ENCODE measurements around the gene S1PR1. TPM values are rescaled to one million over a fixed set of nuclear protein-coding genes. Genes with fewer than 3 reads are reported as not detected.

Gene S1PR1
- total RNA-seq, 1 donor from 2014 or later: 85.2 TPM

- Mint-ChIP-seq H3K27me3 (no peaks in the 10 kb centered on the region), H3K4me3 (no peak overlapping the region), H3K27ac (peak overlapping the region; percentile 21), H3K4me1 (peaks cover 19% of the 10 kb centered on the region), H3K9me3 (no peaks in the 10 kb centered on the region), H3K36me3 (ENCODE audit: low read depth) (no peaks in the 10 kb centered on the region)
- TF ChIP-seq, protein P1, sequence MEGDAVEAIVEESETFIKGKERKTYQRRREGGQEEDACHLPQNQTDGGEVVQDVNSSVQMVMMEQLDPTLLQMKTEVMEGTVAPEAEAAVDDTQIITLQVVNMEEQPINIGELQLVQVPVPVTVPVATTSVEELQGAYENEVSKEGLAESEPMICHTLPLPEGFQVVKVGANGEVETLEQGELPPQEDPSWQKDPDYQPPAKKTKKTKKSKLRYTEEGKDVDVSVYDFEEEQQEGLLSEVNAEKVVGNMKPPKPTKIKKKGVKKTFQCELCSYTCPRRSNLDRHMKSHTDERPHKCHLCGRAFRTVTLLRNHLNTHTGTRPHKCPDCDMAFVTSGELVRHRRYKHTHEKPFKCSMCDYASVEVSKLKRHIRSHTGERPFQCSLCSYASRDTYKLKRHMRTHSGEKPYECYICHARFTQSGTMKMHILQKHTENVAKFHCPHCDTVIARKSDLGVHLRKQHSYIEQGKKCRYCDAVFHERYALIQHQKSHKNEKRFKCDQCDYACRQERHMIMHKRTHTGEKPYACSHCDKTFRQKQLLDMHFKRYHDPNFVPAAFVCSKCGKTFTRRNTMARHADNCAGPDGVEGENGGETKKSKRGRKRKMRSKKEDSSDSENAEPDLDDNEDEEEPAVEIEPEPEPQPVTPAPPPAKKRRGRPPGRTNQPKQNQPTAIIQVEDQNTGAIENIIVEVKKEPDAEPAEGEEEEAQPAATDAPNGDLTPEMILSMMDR (IDR thresholded peaks at IDR 0.05): no peak
- ChIA-PET CTCF (interaction anchor here (0.8 kb wide), 1 partner anchor 98 kb away, joined by 3 read pairs; no protein-coding TSS in a partner anchor), POLR2A (interaction anchor here (0.8 to 1.5 kb wide), 2 partner anchors 44 to 47 kb away, joined by 4 read pairs; no protein-coding TSS in a partner anchor)
- intact Hi-C loops (cut with micrococcal nuclease): no loop called here
- ATAC-seq (ENCODE audit: low read depth) (peak; percentile 42), DNase-seq (no peak)
Observed at GRCh38 chr1:101191049-101191448, 45.8 kb upstream of the S1PR1 start.

- POLR2A ChIA-PET: interaction anchor here (0.6 kb wide), 2 partner anchors 54 to 104 kb away, joined by 3 read pairs; no protein-coding TSS in a partner anchor
Observed at GRCh38 chr1:101193733-101194169, 43.1 kb upstream of the S1PR1 start.

GRCh38 chr1:101194746-101195145, 42.1 kb upstream of the S1PR1 start:
- intact Hi-C loops (cut with micrococcal nuclease): loop anchor here (5.0 kb wide), 1 partner anchor 57 kb away; no protein-coding TSS in a partner anchor
- no peak overlapping the region for H3K4me3 Mint-ChIP-seq
- ATAC-seq (ENCODE audit: low read depth): no peak
- POLR2A ChIA-PET: interaction anchor here (0.6 to 1.5 kb wide), 2 partner anchors 17 to 41 kb away, joined by 3 read pairs; no protein-coding TSS in a partner anchor
- H3K27me3 Mint-ChIP-seq: no peaks in the 10 kb centered on the region
- CTCF ChIA-PET: interaction anchor here (1.1 kb wide), 1 partner anchor 16 kb away, joined by 4 read pairs; no protein-coding TSS in a partner anchor
- H3K4me1 Mint-ChIP-seq: peaks cover 28% of the 10 kb centered on the region
- no peak overlapping the region for H3K27ac Mint-ChIP-seq
- no peak for DNase-seq
- no peaks in the 10 kb centered on the region for H3K9me3 Mint-ChIP-seq
- TF ChIP-seq, protein P1 (IDR thresholded peaks at IDR 0.05): no peak
- H3K36me3 Mint-ChIP-seq (ENCODE audit: low read depth): no peaks in the 10 kb centered on the region

More at GRCh38 chr1:101193733-101194169, 43.1 kb upstream of the S1PR1 start:
- Mint-ChIP-seq H3K36me3 (ENCODE audit: low read depth) (no peaks in the 10 kb centered on the region), H3K4me1 (peaks cover 21% of the 10 kb centered on the region), H3K27me3 (no peaks in the 10 kb centered on the region), H3K9me3 (no peaks in the 10 kb centered on the region), H3K27ac (no peak overlapping the region), H3K4me3 (no peak overlapping the region)
- TF ChIP-seq, protein P1 (IDR thresholded peaks at IDR 0.05): no peak
- DNase-seq: no peak
- no peak for ATAC-seq (ENCODE audit: low read depth)
- CTCF ChIA-PET: interaction anchor here (1.1 kb wide), 1 partner anchor 15 kb away, joined by 4 read pairs; no protein-coding TSS in a partner anchor
- intact Hi-C loops (cut with micrococcal nuclease): no loop called here

DNA sequence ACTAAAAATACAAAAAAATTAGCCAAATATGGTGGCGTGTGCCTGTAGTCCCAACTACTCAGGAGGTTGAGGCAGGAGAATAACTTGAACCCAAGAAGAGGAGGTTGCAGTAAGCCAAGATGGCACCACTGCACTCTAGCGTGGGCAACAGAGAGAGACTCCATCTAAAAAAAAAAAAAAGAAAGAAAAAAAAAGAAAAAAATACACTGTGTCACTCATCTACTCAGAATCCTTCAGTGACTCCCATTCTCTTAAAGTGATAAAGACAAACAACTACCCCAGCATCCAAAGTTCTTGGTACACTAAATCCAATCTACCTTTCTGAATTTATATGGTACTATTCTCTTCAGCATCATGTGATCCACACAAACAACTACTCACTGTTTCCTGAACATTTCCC, 40.2 kb upstream of the S1PR1 start:
- Mint-ChIP-seq H3K36me3 (ENCODE audit: low read depth) (no peaks in the 10 kb centered on the region), H3K4me1 (peaks cover 17% of the 10 kb centered on the region), H3K4me3 (no peak overlapping the region), H3K9me3 (no peaks in the 10 kb centered on the region), H3K27ac (no peak overlapping the region), H3K27me3 (no peaks in the 10 kb centered on the region)
- ATAC-seq (ENCODE audit: low read depth) (no peak), DNase-seq (no peak)
- ChIA-PET POLR2A (no interaction called here), CTCF (no interaction called here)
- TF ChIP-seq, protein P1 (IDR thresholded peaks at IDR 0.05): no peak
- intact Hi-C loops (cut with micrococcal nuclease): loop anchor here (5.0 kb wide), 1 partner anchor 59 kb away; no protein-coding TSS in a partner anchor

DNA sequence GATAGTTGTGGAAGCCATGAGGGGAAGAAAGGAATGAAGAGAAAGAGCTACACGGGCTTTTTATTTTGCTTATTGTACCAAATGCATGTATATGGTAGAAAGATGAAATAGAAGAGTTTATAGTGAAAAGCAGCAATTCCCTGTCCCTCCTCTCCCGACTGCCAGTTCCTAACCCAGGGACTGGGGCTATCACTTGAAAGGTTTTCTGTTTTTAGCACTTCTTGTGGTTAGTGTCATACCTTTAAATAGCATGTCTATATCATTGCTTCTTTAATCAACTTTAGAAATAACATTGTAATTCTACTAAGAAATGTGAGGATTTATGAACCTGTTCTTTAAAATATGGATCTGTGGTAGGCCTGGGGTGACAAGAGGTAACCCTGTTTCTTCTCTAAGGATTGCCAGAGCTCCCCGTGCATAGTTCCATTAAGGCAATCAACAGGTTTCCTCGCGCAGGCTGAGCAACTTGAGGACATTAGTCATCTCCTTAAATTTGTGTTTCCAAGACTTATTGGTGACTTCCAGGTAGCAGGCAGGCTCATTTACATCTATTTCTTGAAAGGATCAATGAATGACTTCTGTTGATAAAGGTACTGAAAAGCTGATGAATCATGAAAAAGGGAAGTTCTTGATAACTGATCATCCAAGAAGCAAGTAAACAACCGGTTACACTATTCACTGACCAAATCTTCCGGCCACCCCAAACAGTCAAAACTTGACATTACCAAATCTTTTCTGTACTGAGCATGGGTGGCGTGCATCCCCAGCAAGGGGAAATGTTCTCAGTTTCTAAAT, 37.8 kb upstream of the S1PR1 start:
- H3K9me3 Mint-ChIP-seq: no peaks in the 10 kb centered on the region
- H3K4me1 Mint-ChIP-seq: peaks cover 16% of the 10 kb centered on the region
- DNase-seq (no peak), ATAC-seq (ENCODE audit: low read depth) (peak; percentile 91)
- TF ChIP-seq, protein P1 (IDR thresholded peaks at IDR 0.05): no peak
- intact Hi-C loops (cut with micrococcal nuclease): loop anchor here (2.0 to 5.0 kb wide), 3 partner anchors 14 to 62 kb away; no protein-coding TSS in a partner anchor
- POLR2A ChIA-PET: interaction anchor here (0.6 to 3.7 kb wide), 6 partner anchors 18 to 89 kb away, joined by 3 to 35 read pairs (median 7); partner anchors contain the start of gene S1PR1
- peak overlapping the region; percentile 11 for H3K4me3 Mint-ChIP-seq
- peak overlapping the region; percentile 9 for H3K27ac Mint-ChIP-seq
- no peaks in the 10 kb centered on the region for H3K27me3 Mint-ChIP-seq
- CTCF ChIA-PET: interaction anchor here (0.9 to 1.0 kb wide), 3 partner anchors 37 to 87 kb away, joined by 3 read pairs; no protein-coding TSS in a partner anchor
- no peaks in the 10 kb centered on the region for H3K36me3 Mint-ChIP-seq (ENCODE audit: low read depth)

All from activated B cell treated with CpG ODN at 0.5 μM for 24 hours (primary cell).